ENCODE data around the gene TACSTD2.

GRCh38 chr1:58545591-58546519 lies 31.2 kb downstream of the TACSTD2 start:
- TF ChIP-seq CTCF (IDR thresholded peaks at IDR 0.05 in 4 of 5, conservative IDR thresholded peaks at IDR 0.05 in 1 of 5) = no peak
- TF ChIP-seq POLR2A (IDR thresholded peaks at IDR 0.05) = no peak
